ENCODE data around the gene PRSS27.
"Not testable (repeated sequence)": the region's sequence is repeated elsewhere in the genome, so short reads cannot be mapped to it uniquely, and the experiment has no call there.

PRSS27 gene

GRCh38 chr16:2692251-2692947 lies 27.6 kb downstream of the PRSS27 start:
- peak; percentile 78 for DNase-seq

DNA sequence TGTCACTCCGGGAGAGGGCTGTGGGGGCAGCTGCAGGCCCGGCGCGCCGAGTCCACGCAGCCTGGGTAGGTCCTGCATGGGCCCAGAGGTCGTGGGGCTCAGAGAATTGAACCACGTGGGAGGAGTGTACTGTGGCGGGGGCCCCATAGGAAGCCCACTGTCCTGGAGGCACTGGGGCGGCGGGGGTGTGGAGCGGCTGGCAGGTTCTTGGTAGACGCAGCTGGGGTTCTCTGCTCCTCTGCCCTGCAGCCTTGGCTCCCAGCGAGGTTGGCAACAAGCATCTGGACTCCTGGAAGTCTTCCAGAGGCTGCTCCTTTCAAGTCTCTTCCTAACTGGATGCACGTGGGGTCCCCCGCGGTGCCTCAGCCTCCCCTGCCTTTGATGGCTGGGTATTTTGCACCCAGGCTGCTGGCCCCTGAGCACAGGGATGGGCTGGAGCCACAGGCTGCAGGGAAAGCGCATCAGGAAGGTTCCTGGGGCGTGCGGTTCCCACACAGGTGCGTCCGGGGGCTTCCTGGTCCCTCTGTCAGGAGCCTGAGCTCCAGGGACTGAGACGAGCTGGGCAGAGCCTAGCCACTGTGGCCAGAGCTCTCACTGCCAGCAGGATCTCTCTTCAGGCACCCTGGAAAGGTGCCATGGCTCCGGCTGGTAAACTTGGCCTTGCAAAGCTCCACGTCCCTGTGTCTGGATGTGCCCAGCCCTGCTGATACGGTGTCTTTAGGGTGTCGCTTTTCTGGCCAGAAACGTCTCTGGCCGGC lies 28.4 kb downstream of the PRSS27 start:
- DNase-seq: peak; percentile 83

DNA sequence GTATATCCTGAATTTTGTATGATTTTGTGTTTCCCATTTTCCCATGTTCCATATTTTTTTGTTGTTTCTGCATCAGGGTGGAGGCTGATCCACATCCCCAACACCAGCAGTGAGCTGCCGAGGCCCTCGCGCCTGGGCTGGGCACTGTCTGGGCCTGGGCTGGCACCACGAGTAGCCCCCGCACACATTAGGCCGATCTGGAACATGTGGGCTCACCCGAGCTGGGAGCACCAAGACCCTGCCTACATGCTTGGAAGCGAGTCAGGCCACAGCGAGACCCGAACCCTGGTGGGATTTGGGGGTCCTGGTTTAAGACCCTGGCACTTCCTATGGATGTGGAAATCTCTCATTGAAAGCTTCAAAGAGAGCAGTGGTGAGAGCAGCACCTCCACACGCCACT lies 29.2 kb downstream of the PRSS27 start:
- DNase-seq: no peak

DNA sequence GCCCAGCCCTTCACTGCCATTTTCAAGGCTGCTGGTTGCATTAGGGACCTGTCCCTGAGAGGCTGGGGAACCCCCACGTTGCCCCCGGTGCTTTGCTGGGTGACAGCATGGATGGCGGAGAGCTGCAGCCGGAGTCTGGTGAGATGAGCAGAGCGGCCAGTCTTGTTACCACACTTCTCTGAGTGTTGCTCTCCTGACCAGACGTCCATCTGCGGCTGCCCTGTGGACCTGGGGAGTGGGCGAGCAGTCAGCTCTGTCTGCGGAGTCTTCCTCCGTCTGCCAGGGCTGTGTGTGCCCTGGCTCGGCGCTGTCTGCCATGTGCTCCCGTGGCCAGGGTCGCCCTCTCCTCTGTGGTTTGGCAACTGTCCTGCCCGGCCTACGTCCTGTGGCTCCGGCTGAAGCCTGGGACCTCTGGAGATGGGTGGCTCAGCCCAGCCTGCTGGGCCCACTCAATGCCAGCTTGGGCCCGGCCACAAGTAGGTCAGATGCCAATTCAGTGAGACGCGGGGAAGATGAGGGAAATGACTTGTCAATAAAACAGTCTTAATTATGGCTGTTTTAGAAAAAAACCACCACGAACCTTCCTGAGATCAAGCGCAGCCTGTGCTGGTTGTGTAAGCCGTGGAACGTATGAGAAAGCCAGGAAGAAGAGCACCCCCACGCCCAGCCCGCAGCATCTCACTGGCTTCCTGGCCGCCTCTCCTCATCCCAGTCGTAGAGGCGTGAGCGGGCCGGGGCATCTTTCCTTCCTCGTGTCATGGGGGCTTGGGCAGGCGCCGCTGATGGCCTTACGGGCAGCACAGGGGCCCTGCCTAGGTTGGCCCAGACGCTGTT lies 29.8 kb downstream of the PRSS27 start:
- no peak for DNase-seq

GRCh38 chr16:2689422-2689821 lies 30.6 kb downstream of the PRSS27 start:
- DNase-seq: not testable (repeated sequence)

DNA sequence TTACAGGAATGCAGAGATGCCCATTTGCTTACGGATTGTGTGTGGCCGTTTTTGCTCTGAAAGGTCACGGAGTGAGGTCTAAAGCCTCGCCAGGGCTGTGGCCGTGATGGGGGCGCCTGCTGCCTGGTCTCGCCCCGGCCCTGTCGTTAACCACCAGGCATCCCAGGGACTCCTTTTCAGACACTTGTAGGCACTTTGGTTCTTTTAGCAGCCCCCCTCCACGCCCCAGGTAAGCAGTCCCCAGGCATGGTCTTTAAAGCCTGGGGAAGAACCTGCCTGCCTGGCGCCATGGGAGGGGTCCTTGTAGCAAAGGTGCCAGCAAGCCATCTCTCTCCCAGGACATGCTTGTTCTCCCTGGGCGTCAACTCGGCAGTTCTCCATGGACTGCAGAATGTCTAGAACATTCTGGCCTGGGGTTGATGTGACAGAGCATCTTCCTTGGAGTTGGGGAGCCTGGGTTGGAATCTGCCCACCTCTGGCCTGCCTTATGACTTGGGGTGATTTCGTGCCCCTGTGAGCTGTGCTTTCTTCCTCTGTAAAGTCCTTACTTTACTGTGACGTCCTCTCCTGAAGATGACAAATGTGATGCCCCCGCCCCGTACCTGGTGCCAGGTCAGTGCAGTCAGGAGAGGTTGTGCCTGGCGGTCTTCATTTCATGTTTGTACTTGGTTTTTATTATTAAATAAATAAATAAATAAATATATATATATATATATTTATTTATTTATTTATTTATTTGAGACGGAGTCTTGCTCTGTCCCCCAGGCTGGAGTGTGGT lies 32.3 kb downstream of the PRSS27 start:
- DNase-seq: no peak

DNA sequence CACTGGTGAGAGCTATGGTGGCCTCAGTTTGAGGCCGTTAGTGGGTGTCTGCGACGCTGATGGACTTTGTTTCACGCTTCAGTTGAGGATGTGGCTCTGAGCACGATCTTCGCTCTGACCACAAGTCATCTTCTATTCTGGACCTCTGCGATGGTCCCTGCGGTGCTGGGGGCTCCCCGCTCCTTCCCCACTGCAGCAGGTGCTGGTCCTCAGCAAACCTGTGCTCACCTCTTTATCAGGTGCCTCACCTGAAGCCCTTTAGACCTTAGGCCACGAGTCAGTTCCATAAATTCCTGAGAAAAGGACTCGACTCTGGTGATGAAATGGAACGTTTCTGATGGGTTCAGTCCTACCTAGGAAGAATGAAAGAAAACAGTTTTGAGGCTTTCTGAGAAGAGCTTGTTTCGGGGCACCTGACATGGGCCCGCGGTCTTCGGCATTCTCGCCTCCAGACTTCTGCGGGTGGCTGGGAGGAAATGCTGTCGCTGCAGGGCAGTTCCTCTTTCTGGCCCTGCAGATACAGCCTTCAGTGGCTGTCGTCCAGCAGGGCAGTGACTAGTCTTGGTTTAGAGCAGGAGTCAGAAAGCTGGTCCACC lies 33.0 kb downstream of the PRSS27 start:
- no peak for DNase-seq

DNA sequence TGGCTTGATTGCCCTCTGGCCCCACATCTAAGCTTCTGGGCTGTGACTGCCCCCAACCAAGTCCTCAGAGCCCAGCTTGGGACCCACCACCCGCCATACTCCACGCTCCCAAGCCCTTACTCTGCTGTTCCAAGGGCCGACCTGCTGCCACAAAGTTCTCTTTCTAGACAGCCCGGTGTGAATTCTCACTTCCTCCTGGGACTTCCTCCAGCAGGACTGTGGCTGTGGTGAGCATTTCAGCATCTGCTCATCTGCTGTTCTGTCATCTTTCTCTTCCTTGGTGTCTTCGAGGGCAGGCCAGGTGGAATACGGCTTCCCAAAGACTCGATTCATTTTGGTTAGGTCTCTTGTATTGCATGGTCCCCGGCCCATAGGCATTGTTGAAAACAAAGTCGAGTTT lies 33.9 kb downstream of the PRSS27 start:
- not testable (repeated sequence) for DNase-seq

GRCh38 chr16:2683041-2683440 lies 37.0 kb downstream of the PRSS27 start:
- not testable (repeated sequence) for DNase-seq

GRCh38 chr16:2682209-2683021 lies 37.6 kb downstream of the PRSS27 start, which contains the start of gene KCTD5:
Gene KCTD5, plus strand, starts transcription at chr16:2682523. Its CDS starts 26 bp downstream, at chr16:2682549.
- DNase-seq: peak; percentile 89

DNA sequence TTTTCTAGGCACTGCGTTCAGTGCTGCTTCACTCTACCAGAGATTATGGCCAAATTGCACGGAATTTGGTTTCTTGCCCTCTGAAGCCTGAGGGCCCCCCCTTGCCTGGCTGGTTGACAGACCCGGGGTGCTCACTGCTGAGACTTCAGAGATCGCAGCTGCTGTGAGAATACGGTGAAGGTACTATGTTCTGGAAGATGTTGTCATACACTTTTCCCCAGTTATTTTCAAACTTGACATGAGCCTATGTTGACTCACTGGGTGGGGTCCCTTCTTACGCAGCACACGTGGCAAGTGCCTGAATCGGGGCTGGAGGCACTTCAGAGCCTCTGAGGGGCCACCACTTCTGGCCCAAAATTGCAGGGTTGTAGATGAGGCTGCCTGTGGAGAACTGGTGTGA lies 39.7 kb downstream of the PRSS27 start:
- DNase-seq: not testable (repeated sequence)

DNA sequence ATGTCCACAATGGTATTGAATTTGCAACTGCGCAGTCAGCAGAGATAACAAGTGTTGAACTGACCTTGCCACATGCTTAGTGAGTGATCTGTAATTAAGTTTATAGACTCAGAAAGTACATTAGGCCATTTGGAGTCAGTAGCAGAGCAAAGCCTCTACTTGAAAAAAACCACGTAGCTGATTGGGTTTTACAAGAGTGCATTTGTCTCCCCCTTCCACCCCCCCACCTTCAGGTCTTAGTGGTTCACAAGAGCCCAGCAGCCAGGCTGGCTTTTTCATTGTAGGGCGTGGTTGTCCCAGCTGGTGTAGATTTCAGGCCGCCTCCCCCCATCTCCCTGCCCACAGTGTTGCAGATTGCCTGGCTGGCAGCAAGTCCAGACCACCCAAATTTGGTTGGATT lies 40.1 kb downstream of the PRSS27 start:
- DNase-seq: not testable (repeated sequence)

GRCh38 chr16:2678206-2678965 lies 41.6 kb downstream of the PRSS27 start:
- DNase-seq: not testable (repeated sequence)

- DNase-seq: not testable (repeated sequence)
These were observed 43.1 kb downstream of the PRSS27 start for GRCh38 chr16:2676937-2677336.

- no peak for DNase-seq
These were observed 44.3 kb downstream of the PRSS27 start for GRCh38 chr16:2675714-2676113.

DNA sequence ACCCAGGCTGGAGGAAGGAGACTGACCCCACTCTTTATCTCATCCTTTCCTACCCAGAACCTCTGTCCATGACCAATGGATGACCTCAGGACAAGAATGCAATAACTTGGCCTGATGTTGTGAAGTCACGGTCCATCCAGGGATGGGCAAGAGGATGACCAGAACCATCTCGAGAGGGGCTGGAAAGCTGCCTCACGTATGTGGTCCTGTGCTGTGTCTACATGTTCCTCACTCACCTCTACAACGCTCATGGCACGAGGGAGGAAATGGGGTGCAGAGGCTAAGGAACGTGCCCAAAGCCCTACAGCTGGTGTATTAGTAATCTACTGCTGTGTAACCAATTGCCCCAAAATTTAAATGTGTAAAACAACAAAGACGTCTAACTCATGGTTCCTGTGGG lies 45.0 kb downstream of the PRSS27 start:
- no peak for DNase-seq

- DNase-seq: peak; percentile 82
These were observed 46.7 kb downstream of the PRSS27 start for GRCh38 chr16:2673066-2673999.

DNA sequence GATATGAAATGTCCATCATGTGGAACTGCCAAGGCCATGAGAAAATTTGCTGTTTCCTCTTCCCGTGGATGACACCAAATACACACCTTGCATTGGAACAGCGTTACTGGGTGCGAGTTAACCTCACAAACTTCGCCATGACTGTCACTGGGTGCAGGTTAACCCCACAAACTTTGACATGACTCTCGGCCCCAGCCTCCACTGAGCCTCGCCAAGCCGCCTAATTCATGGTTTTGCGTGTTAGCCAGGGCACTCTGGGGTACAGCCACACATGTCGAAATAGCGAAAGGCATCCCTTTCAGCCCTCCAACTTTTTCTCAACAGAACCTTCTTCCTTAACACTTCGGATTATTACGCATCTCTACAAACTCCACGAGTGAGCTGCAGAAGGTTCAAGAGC lies 48.3 kb downstream of the PRSS27 start:
- DNase-seq: no peak

- not testable (repeated sequence) for DNase-seq
These were observed 48.8 kb downstream of the PRSS27 start for GRCh38 chr16:2671193-2671592.
